ENCODE measurements around the gene UBQLN1.
"Not testable (repeated sequence)": the region's sequence is repeated elsewhere in the genome, so short reads cannot be mapped to it uniquely, and the experiment has no call there.

Gene UBQLN1

GRCh38 chr9:83628540-83628939 is 79.2 kb downstream of the UBQLN1 start:
- Histone ChIP-seq H3K4me1 (ENCODE audit: insufficient read depth, low read length) (peaks cover 17% of the 10 kb centered on the region; the same call in 1 of the 2 replicates), H3K27me3 (ENCODE audit: insufficient read depth, low read length) (no peaks in the 10 kb centered on the region), H3K9ac (ENCODE audit: low read depth, low read length) (no peak overlapping the region), H3K36me3 (ENCODE audit: insufficient read depth, low read depth, low read length) (no peaks in the 10 kb centered on the region), H3K4me3 (ENCODE audit: low read length) (no peak overlapping the region), H3K9me3 (ENCODE audit: insufficient read depth, low read depth, low read length) (no peaks in the 10 kb centered on the region), H3K27ac (ENCODE audit: low read length) (no peak overlapping the region)

DNA sequence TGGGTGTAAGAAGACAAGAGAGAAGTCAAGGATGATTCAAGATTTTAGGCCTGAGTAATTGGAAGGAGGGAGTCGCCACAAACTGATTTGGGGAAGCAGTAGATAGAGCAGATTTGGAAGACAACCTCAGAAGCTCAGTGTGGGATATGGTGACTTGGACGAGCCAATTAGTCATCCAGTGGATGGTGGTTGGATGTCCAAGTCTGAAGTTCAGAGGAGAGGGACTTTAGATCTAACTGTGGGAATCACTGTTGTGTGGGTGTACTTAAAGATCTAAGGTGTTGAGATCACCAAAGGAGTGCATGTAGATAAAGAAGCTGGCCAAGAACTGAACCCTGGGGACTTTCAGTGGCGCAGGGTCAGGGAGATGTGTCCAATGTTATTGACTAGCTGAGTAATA is 82.6 kb downstream of the UBQLN1 start:
- no peaks in the 10 kb centered on the region for H3K36me3 ChIP-seq (ENCODE audit: insufficient read depth, low read depth, low read length)
- H3K4me1 ChIP-seq (ENCODE audit: insufficient read depth, low read length), result peaks cover 3% of the 10 kb centered on the region; the same call in 1 of the 2 replicates
- H3K27me3 ChIP-seq (ENCODE audit: insufficient read depth, low read length), result peaks cover 11% of the 10 kb centered on the region; the same call in 1 of the 2 replicates
- no peaks in the 10 kb centered on the region for H3K9me3 ChIP-seq (ENCODE audit: insufficient read depth, low read depth, low read length)
- H3K4me3 ChIP-seq (ENCODE audit: low read length), result no peak overlapping the region
- H3K27ac ChIP-seq (ENCODE audit: low read length), result no peak overlapping the region
- H3K9ac ChIP-seq (ENCODE audit: low read depth, low read length), result no peak overlapping the region

GRCh38 chr9:83623679-83624076 is 84.1 kb downstream of the UBQLN1 start:
- H3K36me3 ChIP-seq (ENCODE audit: insufficient read depth, low read depth, low read length), result no peaks in the 10 kb centered on the region
- H3K4me1 ChIP-seq (ENCODE audit: insufficient read depth, low read length), result peaks cover 3% of the 10 kb centered on the region; the same call in 1 of the 2 replicates
- peak overlapping the region; percentile 76 for H3K4me3 ChIP-seq (ENCODE audit: low read length)
- H3K9ac ChIP-seq (ENCODE audit: low read depth, low read length), result peak overlapping the region; percentile 81
- no peaks in the 10 kb centered on the region for H3K9me3 ChIP-seq (ENCODE audit: insufficient read depth, low read depth, low read length)
- H3K27me3 ChIP-seq (ENCODE audit: insufficient read depth, low read length), result peaks cover 11% of the 10 kb centered on the region; the same call in 1 of the 2 replicates
- H3K27ac ChIP-seq (ENCODE audit: low read length), result peak overlapping the region; percentile 22

DNA sequence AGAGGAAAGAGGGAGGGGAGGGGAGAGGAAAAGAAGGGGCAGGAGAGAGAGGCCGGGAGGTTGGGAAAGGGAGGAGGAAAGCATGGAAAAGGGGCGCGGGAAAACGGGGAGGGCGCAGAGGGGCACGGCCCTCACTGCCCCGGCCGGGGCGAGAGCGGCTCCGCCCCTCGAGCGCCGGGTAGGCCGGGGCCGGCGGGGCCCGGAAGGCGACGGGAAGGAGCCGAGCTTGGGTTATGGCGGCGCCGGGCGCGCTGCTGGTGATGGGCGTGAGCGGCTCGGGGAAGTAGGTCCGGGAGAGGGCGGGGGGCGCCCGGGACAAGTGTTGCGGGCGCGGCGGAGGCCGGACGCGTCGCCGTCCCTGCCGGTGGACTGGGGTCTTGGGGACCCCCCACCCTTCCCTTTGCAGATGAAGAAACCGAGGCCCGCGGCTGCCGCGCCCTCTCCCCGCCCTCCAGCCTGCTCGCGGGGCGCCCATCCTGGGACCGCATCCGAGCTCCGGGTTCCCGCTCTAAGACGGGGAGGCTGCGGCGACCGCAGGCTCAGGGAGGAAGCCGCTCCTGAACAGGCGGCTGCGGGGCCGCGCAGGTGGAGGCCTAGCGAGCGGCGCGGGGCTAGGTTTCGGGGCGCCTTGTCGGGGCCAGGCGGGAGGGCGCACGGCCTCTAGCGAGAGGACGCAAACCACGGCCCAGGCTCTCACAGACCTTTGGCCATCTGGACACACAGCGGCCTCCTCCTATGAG is 84.6 kb downstream of the UBQLN1 start, which contains the start of gene IDNK:
IDNK (plus strand) TSS at position 205 of the 740 bp plus-strand sequence; CDS start at position 234, 29 bp downstream.
- Histone ChIP-seq H3K27ac (ENCODE audit: low read length) (peak within 1 kb of the TSS; percentile 22), H3K4me3 (ENCODE audit: low read length) (peak within 1 kb of the TSS; percentile 76), H3K9ac (ENCODE audit: low read depth, low read length) (peak within 1 kb of the TSS; percentile 81), H3K9me3 (ENCODE audit: insufficient read depth, low read depth, low read length) (no peaks in the 10 kb centered on the region), H3K36me3 (ENCODE audit: insufficient read depth, low read depth, low read length) (no peaks in the 10 kb centered on the region), H3K4me1 (ENCODE audit: insufficient read depth, low read length) (peaks cover 3% of the 10 kb centered on the region; the same call in 1 of the 2 replicates), H3K27me3 (ENCODE audit: insufficient read depth, low read length) (peaks cover 11% of the 10 kb centered on the region; the same call in 1 of the 2 replicates)

GRCh38 chr9:83622433-83622938 is 85.3 kb downstream of the UBQLN1 start:
- H3K4me1 ChIP-seq (ENCODE audit: insufficient read depth, low read length), result peaks cover 3% of the 10 kb centered on the region; the same call in 1 of the 2 replicates
- H3K36me3 ChIP-seq (ENCODE audit: insufficient read depth, low read depth, low read length), result no peaks in the 10 kb centered on the region
- H3K4me3 ChIP-seq (ENCODE audit: low read length), result peak overlapping the region; percentile 76
- peaks cover 11% of the 10 kb centered on the region; the same call in 1 of the 2 replicates for H3K27me3 ChIP-seq (ENCODE audit: insufficient read depth, low read length)
- no peak overlapping the region for H3K27ac ChIP-seq (ENCODE audit: low read length)
- no peaks in the 10 kb centered on the region for H3K9me3 ChIP-seq (ENCODE audit: insufficient read depth, low read depth, low read length)
- peak overlapping the region; percentile 81; the same call in 1 of the 2 replicates for H3K9ac ChIP-seq (ENCODE audit: low read depth, low read length)

DNA sequence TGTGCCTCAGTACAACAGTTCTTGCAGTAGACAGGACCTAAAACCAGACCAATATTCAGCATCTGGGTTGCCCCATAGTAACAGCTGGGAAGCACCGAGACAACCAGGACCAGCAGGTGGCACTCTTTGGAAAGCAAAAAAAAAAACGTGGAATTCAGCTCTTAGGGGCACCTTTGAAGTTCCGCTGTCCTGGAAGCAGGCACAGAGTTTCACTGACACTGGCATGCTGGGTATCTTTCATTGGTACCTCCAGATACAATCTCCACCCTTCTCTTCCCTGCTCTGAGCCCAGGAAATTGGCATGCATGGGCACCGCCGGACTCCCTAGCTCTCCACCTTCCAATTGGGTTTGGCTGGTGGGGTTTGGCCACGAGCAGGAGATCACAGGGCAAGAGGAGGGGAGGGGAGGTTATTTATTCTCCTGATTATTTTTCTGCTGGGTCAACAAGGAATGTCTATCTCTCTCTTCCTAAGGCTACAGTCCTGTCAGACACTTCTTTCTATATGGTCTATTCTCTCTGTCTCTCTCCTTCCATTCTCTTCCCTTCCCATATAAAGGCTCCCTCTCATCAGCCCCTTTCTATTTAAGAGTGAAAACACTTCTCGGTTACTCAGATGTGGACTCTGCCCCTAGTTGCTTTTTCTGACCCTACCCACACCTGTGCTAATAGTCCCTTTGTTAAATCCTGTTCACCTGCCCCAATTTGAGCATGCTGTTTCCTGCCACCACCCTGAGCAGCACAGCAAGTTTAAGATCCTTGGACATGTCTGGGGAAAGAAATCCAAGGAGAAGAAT is 86.7 kb downstream of the UBQLN1 start:
- H3K36me3 ChIP-seq (ENCODE audit: insufficient read depth, low read depth, low read length), result no peaks in the 10 kb centered on the region

DNA sequence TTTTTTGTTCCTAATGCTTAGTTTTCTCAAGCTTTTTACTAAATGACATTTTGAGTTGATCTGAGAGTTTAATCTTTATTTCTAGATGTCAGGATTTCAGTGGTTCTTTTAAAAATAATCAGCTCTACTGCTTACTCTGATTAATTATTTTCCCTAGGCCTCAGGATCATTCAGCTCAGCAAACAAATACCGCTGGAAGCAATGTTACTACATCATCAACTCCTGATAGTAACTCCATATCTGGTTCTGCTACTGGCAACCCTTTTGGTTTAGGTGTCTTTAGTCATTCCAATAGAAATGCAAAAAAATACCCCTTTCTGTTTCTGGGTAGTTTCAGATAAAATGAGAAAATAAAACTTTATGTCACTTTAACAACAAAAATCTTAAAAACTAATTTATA is 90.5 kb downstream of the UBQLN1 start:
- no peak overlapping the region for H3K4me3 ChIP-seq (ENCODE audit: low read length)
- no peaks in the 10 kb centered on the region for H3K9me3 ChIP-seq (ENCODE audit: insufficient read depth, low read depth, low read length)
- no peaks in the 10 kb centered on the region for H3K4me1 ChIP-seq (ENCODE audit: insufficient read depth, low read length)
- peaks cover 11% of the 10 kb centered on the region; the same call in 1 of the 2 replicates for H3K27me3 ChIP-seq (ENCODE audit: insufficient read depth, low read length)
- H3K27ac ChIP-seq (ENCODE audit: low read length), result no peak overlapping the region
- H3K9ac ChIP-seq (ENCODE audit: low read depth, low read length), result no peak overlapping the region
- H3K36me3 ChIP-seq (ENCODE audit: insufficient read depth, low read depth, low read length), result no peaks in the 10 kb centered on the region

More for the DNA sequence above, 86.7 kb downstream of the UBQLN1 start:
- Histone ChIP-seq H3K4me3 (ENCODE audit: low read length) (0 out of 2 replicates have a peak overlapping the region, but pooled peaks have one; percentile 21), H3K9me3 (ENCODE audit: insufficient read depth, low read depth, low read length) (no peaks in the 10 kb centered on the region), H3K27ac (ENCODE audit: low read length) (no peak overlapping the region), H3K9ac (ENCODE audit: low read depth, low read length) (no peak overlapping the region), H3K27me3 (ENCODE audit: insufficient read depth, low read length) (peaks cover 11% of the 10 kb centered on the region; the same call in 1 of the 2 replicates), H3K4me1 (ENCODE audit: insufficient read depth, low read length) (peaks cover 3% of the 10 kb centered on the region; the same call in 1 of the 2 replicates)

DNA sequence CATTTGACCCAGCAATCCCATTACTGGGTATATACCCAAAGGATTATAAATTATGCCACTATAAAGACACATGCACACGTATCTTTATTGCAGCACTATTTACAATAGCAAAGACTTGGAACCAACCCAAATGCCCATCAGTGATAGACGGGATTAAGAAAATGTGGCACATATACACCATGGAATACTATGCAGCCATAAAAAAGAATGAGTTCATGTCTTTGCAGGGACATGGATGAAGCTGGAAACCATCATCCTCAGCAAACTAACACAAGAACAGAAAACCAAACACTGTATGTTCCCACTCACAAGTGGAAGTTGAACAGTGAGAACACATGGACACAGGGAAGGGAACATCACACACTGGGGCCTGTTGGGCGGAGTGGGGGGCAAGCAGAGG is 94.5 kb downstream of the UBQLN1 start:
- H3K4me3 ChIP-seq (ENCODE audit: low read length); H3K9me3 ChIP-seq (ENCODE audit: insufficient read depth, low read depth, low read length); H3K36me3 ChIP-seq (ENCODE audit: insufficient read depth, low read depth, low read length); H3K27me3 ChIP-seq (ENCODE audit: insufficient read depth, low read length); H3K9ac ChIP-seq (ENCODE audit: low read depth, low read length); H3K4me1 ChIP-seq (ENCODE audit: insufficient read depth, low read length); H3K27ac ChIP-seq (ENCODE audit: low read length): not testable (repeated sequence)

Measured in iPS-20b (cell line).